Measurements from ENCODE around the gene SOX13.

Gene SOX13

GRCh38 chr1:204110894-204111633 is 38.1 kb downstream of the SOX13 start:
- no peaks in the 10 kb centered on the region for H3K27me3 ChIP-seq (ENCODE audit: insufficient read depth, poor library complexity, severe bottlenecking)
- TF ChIP-seq SPI1 (IDR thresholded peaks at IDR 0.05; ENCODE audit: borderline replicate concordance, low read depth), result no peak
- no peak for TF ChIP-seq POLR2AphosphoS5 (IDR thresholded peaks at IDR 0.05; ENCODE audit: low read depth)
- no peak for TF ChIP-seq CTCF (IDR thresholded peaks at IDR 0.05; ENCODE audit: insufficient read depth, low read length)
- no peak for TF ChIP-seq GABPA (IDR thresholded peaks at IDR 0.05; ENCODE audit: low read depth)
- no peak for TF ChIP-seq REST (IDR thresholded peaks at IDR 0.05; ENCODE audit: insufficient replicate concordance, low read depth)
- no peak overlapping the region for H3K4me3 ChIP-seq (replicated peaks; ENCODE audit: insufficient read depth, low read length)
- no peak for DNase-seq (ENCODE audit: low read depth in 1 of 2, low spot score in 1 of 2)
- H3K27ac ChIP-seq (replicated peaks), result no peak overlapping the region

GRCh38 chr1:204112876-204113730 is 40.2 kb downstream of the SOX13 start:
- H3K4me3 ChIP-seq (replicated peaks; ENCODE audit: insufficient read depth, low read length), result no peak overlapping the region
- H3K27ac ChIP-seq (replicated peaks), result no peak overlapping the region
- DNase-seq (ENCODE audit: low read depth in 1 of 2, low spot score in 1 of 2), result no peak
- no peak for TF ChIP-seq GABPA (IDR thresholded peaks at IDR 0.05; ENCODE audit: low read depth)
- TF ChIP-seq CTCF (IDR thresholded peaks at IDR 0.05; ENCODE audit: insufficient read depth, low read length), result no peak
- TF ChIP-seq REST (IDR thresholded peaks at IDR 0.05; ENCODE audit: insufficient replicate concordance, low read depth), result no peak
- no peaks in the 10 kb centered on the region for H3K27me3 ChIP-seq (ENCODE audit: insufficient read depth, poor library complexity, severe bottlenecking)

GRCh38 chr1:204113896-204114295 is 41.0 kb downstream of the SOX13 start:
- TF ChIP-seq SPI1 (IDR thresholded peaks at IDR 0.05; ENCODE audit: borderline replicate concordance, low read depth) (0 out of 2 replicates have a peak, but pooled peaks have one; percentile 3), CTCF (IDR thresholded peaks at IDR 0.05; ENCODE audit: insufficient read depth, low read length) (no peak)
- Histone ChIP-seq H3K4me3 (replicated peaks; ENCODE audit: insufficient read depth, low read length) (no peak overlapping the region), H3K27ac (replicated peaks) (no peak overlapping the region), H3K27me3 (ENCODE audit: insufficient read depth, poor library complexity, severe bottlenecking) (no peaks in the 10 kb centered on the region)
- DNase-seq (ENCODE audit: low read depth in 1 of 2, low spot score in 1 of 2), result no peak
